HFF-Myc (cell line): ENCODE measurements around the gene PDE9A.

Source experiments
- DNase-seq: peaks from one replicate; pipeline ENCODE4 v3.0.0-alpha.2; 2011; ENCODE audit warnings: low read depth; ENCODE audit errors: extremely low read depth
- H3K4me3 ChIP-seq: replicated peaks from 2 replicates; pipeline ENCODE4 v1.5.1; 2011; ENCODE audit warnings: low read depth, mild to moderate bottlenecking, control low read depth, low read length
- CTCF ChIP-seq: IDR thresholded peaks from 2 replicates; pipeline ENCODE4 v1.5.1; 2012; ENCODE audit warnings: mild to moderate bottlenecking, low read depth, low read length, control low read depth; ENCODE audit errors: missing control alignments

Gene PDE9A

DNA sequence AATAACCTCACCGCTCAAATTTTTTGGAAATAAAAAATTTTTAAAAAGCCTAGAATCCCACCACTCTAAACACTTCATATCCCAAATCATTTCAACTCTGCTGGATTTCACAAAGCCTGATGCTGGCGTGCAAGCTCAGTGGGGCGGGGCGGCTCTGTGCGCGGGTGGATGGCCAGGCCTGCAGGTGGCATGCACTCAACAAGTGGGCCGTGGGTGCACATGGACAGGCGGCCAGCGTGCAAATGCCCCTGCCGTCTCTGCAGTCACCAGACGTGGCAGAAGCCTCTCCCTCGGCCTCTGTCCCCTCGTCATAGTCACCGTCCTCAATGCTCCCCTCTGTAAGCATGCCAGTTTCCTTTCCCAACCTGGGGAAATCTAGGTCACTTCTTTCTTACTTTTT, 6.6 kb upstream of the PDE9A start:
- DNase-seq, result no peak
- H3K4me3 ChIP-seq, result no peak overlapping the region
- no peak for TF ChIP-seq CTCF

- no peak for TF ChIP-seq CTCF
- DNase-seq, result no peak
- H3K4me3 ChIP-seq, result no peak overlapping the region
These were observed 4.8 kb upstream of the PDE9A start for GRCh38 chr21:42648606-42649005.

DNA sequence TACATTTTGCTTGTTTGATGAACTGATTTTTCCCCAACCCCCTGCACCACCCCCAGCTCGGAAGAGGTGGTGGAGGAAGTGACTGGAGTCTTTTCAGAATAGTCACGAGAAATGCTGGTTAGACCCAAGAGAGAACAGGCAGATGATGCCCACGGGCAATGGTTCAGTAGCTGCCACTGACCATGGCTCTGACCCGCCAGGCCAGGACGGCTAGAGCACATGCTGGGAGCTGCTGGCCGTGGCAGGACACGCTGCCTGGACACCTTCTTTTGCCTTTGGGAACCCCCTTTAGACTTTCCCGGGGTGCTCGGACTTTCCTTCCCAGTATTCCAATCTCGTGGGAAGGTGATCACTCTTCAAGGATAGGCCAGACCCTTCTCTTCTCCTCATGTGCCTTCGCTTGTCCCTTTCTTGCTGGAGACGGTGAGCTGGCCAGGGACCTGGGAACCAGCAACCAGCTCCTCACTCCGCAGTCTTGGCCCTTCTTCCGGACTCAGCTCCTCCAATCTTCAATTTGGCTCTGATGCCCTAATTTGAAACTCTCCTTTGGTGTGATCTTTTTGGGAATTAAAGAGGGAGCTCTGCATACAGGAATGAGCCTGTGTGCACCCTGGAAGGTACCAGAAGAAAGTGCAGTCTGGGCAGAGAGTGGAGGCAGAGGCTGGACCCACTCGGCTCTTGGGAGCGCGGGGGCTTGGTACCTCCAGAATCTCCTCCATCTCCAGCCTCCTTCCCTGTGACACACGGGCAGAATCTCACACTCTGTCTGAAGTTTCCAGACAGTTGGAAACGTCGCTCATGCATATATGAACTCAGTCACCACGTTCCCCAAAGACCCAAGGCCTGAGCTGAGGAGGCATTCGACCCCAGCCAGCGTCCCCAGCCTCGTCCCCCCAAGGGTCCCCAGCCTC, 4.0 kb upstream of the PDE9A start:
- no peak overlapping the region for H3K4me3 ChIP-seq
- no peak for DNase-seq
- TF ChIP-seq CTCF, result no peak

DNA sequence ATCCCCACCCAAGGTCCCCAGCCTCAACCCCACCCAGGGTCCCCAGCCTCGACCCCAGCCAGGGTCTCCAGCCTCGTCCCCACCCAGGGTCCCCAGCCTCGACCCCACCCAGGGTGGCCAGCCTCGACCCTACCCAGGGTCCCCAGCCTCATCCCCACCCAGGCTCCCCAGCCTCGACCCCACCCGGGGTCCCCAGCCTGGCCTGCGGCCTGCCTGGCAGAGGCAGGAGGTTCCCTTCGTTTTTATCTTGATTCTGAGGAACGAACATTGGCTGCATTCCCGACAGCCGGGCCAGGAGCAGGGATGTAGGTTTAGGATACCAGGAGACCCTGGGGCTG, 3.4 kb upstream of the PDE9A start:
- DNase-seq, result no peak
- H3K4me3 ChIP-seq, result no peak overlapping the region
- TF ChIP-seq CTCF, result no peak

GRCh38 chr21:42650441-42651421, 2.7 kb upstream of the PDE9A start:
- no peak overlapping the region for H3K4me3 ChIP-seq
- TF ChIP-seq CTCF, result no peak
- DNase-seq, result no peak

DNA sequence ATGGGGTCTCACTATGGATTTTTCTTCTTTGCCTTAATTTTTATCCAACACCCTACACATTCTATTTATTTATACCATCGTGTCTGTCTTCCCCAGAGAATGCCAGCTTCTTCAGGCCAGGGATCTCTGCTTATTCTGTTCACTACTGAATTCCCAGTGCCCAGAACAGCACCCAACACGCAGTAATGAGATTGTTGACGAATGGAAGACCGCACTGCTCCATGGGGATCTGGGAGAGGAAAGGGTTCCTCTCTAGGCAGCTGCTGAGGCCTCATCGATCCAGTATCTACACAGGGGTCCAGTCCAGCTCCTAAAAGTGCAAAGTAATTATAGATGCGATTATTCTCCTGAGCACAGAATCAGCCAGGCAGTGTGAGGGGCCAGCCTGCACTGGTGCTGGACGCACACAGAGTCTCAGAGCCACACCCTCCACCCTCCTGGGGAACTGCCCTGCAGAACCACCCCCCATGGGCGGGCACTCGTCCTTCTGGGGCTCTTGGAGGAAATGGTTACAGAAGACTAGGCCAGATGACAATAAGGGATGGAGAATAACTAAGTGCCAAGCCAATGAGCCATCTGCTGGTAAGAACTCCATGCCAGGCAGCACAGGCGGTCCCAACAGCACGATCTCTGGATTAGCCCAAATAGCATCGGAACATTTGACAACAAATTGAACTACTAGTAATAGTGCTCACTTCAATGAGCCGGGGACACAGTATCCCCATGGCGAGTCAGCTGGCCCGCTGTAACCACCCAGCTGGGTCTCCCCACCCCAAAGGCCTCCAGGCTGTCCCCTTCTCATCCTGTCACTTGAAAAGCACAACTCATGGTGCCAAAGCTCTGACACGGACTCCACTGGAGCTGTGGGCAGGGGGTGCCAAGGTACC, 1.7 kb upstream of the PDE9A start:
- no peak for DNase-seq
- no peak for TF ChIP-seq CTCF
- H3K4me3 ChIP-seq, result no peak overlapping the region
